COLO668 (cell line): ENCODE data around the gene ALAD.
A peak's percentile ranks its signal among the peaks of the same experiment; 100 is the strongest.
"Not testable (repeated sequence)": the region's sequence is repeated elsewhere in the genome, so short reads cannot be mapped to it uniquely, and the experiment has no call there.

Experiments used
- DNase-seq: peaks from one replicate; lab custom pipeline; 2025; ENCODE audit not compliant: unreplicated experiment; lab: John Stamatoyannopoulos, UW

Gene ALAD

GRCh38 chr9:113375057-113376023 is 25.7 kb downstream of the ALAD start:
- no peak for DNase-seq

DNA sequence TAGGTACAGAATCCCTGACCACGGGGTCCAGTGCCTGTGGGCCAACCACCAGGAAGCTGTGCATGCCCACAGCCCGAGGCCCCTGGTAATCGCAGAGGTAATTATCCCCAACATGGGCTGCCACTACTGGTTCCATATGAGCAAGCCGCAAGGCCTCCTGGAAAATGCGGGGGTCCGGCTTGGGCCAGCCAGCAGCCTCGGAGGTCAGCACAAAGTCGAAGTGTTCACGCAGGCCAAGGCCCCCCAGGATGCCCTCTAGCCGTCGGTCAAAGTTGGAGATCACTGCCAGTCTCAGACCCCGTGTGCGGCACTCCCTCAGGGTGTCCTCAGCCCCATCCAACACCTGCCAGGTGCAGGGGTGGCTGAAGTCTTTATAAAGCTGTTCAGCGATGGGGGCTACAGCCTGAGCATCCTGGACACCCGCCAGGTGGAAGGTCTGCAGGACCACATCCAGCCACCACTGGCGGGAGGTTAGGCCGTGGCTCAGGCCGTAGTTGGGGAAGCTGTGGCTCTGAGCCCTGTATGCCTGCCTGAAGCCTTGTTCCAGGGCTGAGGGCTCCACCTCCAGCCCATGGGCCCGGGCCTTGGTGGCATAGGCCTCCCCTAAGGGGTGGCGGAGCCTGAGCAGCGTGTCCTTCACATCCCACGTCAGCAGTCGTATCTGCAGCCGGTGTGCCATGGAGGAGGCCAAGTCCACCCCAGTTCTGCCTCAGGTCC is 27.2 kb downstream of the ALAD start:
- no peak for DNase-seq

DNA sequence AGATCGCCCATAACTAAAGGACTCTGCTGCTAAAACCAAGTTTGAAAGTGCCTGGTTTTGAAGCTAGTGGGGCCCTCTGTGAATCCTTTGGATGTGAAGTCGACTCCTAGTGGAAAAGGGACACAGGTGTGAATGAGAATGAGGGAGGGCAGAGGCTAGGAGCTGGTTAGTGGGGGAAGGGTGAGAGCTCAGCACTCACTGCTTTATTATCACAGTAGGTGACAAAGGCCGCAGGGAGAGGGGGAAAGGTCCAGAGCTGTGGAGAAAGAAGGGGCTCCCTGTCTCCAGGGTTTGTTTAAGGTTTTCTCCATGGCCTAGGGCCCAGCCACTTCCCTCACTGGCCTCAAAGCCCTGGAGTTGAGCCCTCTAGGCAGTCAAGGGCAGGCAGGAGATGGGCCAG is 27.8 kb downstream of the ALAD start:
- no peak for DNase-seq

- no peak for DNase-seq
These were observed 29.0 kb downstream of the ALAD start for GRCh38 chr9:113372059-113372458.

GRCh38 chr9:113370806-113371325 is 30.2 kb downstream of the ALAD start:
- no peak for DNase-seq

DNA sequence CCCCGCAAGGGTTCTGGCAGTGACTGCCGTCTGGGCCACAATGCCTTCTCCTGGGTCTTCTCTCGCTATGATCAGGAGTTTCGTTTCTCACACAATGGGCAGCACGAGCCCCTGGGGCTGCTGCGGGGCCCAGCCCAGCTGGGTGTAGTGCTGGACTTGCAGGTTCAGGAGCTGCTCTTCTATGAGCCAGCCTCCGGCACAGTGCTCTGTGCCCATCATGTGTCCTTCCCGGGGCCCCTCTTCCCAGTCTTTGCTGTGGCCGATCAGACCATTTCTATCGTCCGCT is 31.3 kb downstream of the ALAD start:
- DNase-seq: no peak

DNA sequence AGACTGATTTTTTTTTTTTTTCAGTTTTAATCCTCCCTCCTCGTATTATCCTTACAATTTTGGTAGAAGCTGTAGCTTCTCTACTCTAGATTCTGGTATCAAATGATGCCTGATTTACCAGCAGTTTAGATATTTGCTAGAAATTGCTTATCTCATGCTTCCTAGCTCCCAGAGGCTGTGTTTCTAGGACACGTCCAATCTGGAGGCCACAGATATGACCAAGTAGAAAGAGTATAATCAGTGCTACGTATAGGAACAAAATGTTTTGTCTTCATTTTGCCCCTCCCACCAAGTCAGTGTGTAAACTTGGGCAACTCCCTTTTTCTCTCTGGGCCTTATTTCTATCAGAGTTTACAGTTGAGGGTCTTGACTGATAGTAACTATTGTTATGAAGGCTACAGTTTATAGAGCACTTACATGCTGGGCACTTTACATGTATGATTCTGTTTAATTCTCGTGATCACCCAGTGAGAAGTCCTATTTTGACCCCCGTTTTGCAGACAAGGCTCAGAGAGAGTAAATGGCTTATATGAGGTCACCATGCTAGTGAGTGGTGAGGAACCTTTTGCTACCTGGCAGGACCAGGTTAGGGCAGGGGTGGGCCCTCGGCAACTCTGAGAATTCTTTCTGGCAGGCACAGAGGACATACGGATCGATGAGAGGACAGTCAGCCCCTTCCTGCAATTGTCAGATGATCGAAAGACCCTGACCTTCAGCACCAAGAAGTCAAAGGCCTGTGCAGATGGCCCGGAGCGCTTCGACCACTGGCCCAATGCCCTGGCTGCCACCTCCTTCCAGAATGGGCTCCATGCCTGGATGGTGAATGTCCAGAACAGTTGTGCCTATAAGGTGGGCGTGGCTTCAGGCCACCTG is 31.9 kb downstream of the ALAD start:
- DNase-seq: no peak

DNA sequence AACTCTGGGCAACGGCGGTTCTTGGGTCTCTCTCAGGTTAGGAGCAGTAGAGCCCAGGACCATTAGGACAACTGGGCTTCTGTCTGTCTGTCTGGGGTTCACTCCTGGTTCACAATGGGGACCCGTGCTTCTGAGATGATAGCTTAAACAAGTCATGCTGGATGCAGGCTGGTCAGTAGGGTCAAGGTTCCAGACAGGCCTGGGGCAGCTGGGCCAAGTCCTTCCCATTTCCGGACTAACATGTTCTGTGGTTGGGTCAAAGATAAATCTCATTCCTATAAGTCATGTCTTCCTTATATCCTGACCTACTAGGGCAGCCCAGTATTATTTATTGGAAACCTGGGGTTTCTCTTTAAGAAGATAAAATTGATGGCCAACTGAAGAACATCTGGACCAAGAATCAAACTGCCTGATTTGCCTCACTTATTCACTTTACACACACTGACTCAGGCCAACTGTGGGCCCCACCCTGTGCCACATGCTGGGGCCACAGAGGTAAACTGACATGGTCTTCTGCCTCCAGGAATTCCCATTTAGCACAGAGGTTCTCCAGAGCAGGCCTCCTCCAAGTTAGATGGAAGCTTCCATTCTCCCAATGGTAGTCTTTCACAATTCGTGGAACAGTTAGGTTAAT is 32.6 kb downstream of the ALAD start:
- no peak for DNase-seq

DNA sequence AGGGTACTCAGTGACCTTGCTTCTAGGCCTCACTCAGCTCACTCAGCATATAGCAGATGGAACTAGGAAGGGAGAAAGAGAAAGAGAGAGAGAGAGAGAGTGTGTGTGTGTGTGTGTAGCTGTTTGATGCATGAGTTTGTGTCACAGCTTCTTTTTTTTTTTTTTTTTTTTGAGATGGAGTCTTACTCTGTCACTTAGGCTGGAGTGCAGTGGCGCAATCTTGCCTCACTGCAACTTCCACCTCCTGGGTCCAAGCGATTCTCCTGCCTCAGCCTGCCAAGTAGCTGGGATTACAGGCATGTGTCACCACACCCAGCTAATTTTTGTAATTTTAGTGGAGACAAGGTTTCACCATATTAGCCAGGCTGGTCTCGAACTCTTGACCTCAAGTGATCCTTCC is 35.4 kb downstream of the ALAD start:
- not testable (repeated sequence) for DNase-seq

- no peak for DNase-seq
These were observed 36.1 kb downstream of the ALAD start for GRCh38 chr9:113364951-113365350.

DNA sequence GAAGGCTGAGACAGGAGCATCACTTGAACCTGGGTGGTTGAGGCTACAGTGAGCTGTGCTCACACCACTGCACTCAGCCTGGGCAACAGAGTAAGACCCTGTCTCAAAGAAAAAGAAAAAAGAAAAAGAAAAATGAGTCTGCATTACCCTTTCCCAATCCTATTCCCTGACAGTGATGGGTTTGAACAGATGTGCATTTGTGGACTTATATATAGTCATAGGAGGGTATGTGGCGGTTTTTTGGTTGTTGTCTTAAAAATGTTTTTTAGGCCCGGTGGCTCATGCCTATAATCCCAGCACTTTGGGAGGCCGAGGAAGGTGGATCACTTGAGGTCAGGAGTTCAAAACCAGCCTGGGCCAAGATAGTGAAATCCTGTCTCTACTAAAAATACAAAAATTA is 37.7 kb downstream of the ALAD start:
- no peak for DNase-seq

- peak; percentile 28 for DNase-seq
These were observed 39.6 kb downstream of the ALAD start for GRCh38 chr9:113361304-113362018.

DNA sequence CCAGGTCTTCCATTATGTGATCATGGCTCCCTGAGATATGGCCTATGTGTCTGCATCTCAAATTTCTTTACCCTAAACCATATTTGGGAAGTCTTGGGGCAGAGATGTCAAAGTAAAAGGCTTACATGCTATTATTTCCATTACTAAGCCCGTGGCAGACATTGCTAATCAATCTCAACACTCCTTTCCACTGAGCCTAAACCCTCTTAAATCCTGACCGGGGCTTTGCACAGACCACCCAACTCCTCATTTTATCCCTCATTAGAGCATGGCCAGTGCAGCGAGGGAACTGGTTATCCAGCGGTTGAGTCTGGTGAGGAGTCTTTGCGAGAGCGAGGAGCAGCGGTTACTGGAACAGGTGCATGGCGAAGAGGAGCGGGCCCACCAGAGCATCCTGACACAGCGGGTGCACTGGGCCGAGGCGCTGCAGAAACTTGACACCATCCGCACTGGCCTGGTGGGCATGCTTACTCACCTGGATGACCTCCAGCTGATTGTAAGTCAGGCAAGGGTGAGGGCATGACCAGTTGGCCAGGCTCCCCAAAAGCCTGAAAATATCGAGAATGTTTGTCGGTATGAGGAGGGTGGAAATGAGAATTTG is 40.7 kb downstream of the ALAD start:
- no peak for DNase-seq

GRCh38 chr9:113359385-113359784 is 41.7 kb downstream of the ALAD start:
- no peak for DNase-seq

DNA sequence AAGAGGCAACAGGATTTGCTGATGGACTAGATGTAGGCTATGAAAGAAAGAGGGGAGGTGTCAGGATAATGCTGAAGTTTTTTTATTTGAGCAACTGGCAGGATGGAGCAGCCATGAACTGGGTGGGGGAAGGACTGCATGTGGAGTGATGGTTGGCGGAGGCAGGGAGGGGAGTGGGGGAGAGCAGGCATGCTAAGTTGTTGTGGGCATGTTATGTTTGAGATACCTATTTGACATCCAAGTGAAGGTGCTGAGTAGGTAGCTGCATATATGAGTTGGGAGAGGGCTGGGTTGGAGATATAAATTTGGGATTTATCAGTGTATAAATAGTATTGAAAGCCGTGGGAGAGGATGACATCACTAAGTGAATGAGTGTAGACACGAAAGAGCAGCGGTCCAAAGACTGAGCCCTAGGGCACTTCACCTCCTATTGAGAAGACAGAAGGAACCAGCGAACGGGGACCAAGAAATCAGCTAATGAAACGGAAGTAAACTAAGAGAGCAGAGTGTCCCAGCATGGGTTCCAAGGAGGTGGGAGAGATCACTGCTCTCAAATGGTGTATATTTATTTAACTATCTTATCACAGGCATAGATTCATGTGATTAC is 44.3 kb downstream of the ALAD start:
- no peak for DNase-seq

DNA sequence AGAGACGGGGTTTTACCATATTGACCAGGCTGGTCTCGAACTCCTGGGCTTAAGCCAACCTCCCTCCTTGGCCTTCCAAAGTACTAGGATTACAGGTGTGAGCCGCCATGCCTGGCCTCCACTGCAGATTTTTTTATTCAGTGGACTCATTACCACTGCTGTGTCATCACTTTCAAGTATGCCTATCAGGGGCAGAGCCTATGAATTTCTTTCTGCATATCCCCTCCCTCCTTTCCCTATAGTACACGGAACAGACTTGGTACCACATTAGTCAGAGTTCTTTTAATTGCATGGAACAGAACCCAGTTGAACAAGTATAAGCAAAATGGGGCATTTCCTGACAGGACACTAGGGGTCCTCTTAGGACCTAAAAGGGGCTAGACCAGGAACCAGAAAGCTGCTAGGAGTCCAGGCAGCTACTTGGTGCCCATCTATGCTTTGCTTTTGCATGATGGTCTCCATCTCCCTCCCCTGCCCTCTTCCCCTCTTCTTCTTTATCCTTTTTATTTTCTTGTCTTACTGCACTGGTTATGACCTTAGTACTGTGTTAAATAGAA is 46.0 kb downstream of the ALAD start:
- DNase-seq: no peak

- DNase-seq: no peak
These were observed 48.7 kb downstream of the ALAD start for GRCh38 chr9:113352411-113352810.

GRCh38 chr9:113352006-113352405 is 49.1 kb downstream of the ALAD start:
- no peak for DNase-seq

GRCh38 chr9:113350937-113351336 is 50.1 kb downstream of the ALAD start:
- no peak for DNase-seq
